K562 (cell line): ENCODE results near the gene CXCR5. TPM values are rescaled to one million over a fixed set of nuclear protein-coding genes. Genes with fewer than 3 reads are reported as not detected.

Source experiments
- CBFA2T3 ChIP-seq: fragments of 450-650 bp; IDR thresholded peaks from 2 replicates; pipeline ENCODE4 v1.6.1; 2017
- CLOCK ChIP-seq: fragments of 250-450 bp; sonication (Bioruptor Pico); IDR thresholded peaks from 2 replicates; pipeline ENCODE4 v1.4.0; 2020; ENCODE audit warnings: mild to moderate bottlenecking, moderate library complexity, borderline replicate concordance
- EGR1 ChIP-seq: fragments of 450-650 bp; conservative IDR thresholded peaks from 2 replicates; pipeline ENCODE4 v1.6.1; 2017; ENCODE audit warnings: mild to moderate bottlenecking
- GTF2A2 ChIP-seq: IDR thresholded peaks from 2 replicates; pipeline ENCODE4 v1.6.1; 2016; ENCODE audit warnings: mild to moderate bottlenecking, missing genetic modification characterization, missing compliant biosample characterization
- HNRNPUL1 ChIP-seq: fragments of 200-400 bp; formaldehyde crosslinking; IDR thresholded peaks from 2 replicates; pipeline ENCODE4 v1.6.1; 2017; ENCODE audit warnings: low read length
- ID3 ChIP-seq, 2 experiments: fragments of 250-450 bp in 1 of 2; fragments of 450-650 bp in 1 of 2; sonication (Bioruptor Pico) in 1 of 2; IDR thresholded peaks; 2 replicates each; pipeline versions ENCODE4 v1.6.1 to v1.8.0; 2016 to 2021; ENCODE audit warnings: mild to moderate bottlenecking in 2 of 2, moderate library complexity in 2 of 2, missing compliant biosample characterization in 1 of 2, missing genetic modification characterization in 1 of 2
- MYNN ChIP-seq, 2 experiments: sonication (generic); formaldehyde crosslinking in 1 of 2; IDR thresholded peaks; 2 replicates each; pipeline versions ENCODE4 v1.5.0 to v1.6.1; 2016 to 2020; ENCODE audit warnings: antibody characterized with exemption in 1 of 2, missing genetic modification reagents in 1 of 2
- POLR3A ChIP-seq: IDR thresholded peaks from 2 replicates; pipeline ENCODE4 v1.6.1; 2011; ENCODE audit warnings: borderline replicate concordance, mild to moderate bottlenecking, moderate library complexity; ENCODE audit not compliant: insufficient read length, insufficient read depth; ENCODE audit errors: extremely low read depth
- PTBP1 ChIP-seq: fragments of 200-400 bp; formaldehyde crosslinking; IDR thresholded peaks from 2 replicates; pipeline ENCODE4 v1.6.1; 2017; ENCODE audit warnings: low read depth, low read length
- RCOR1 ChIP-seq, 2 experiments: IDR thresholded peaks; 2 replicates each; pipeline ENCODE4 v1.6.1; 2012; ENCODE audit warnings: low read depth in 2 of 2, low read length in 2 of 2, borderline replicate concordance in 1 of 2, improper control_type of control experiment in 1 of 2
- SP2 ChIP-seq: IDR thresholded peaks from 2 replicates; pipeline ENCODE4 v1.6.1; 2011; ENCODE audit warnings: mild to moderate bottlenecking, low read depth, low read length, moderate library complexity; ENCODE audit not compliant: poor library complexity, severe bottlenecking; ENCODE audit errors: extremely low read depth
- SREBF1 ChIP-seq: fragments of 150-350 bp; IDR thresholded peaks from 2 replicates; pipeline ENCODE4 v1.6.1; 2014; ENCODE audit warnings: antibody characterized with exemption, low read depth, low read length, borderline replicate concordance
- TAF15 ChIP-seq: fragments of 200-400 bp; formaldehyde crosslinking; IDR thresholded peaks from 2 replicates; pipeline ENCODE4 v1.6.1; 2017; ENCODE audit warnings: mild to moderate bottlenecking, low read depth, low read length, moderate library complexity
- TAF9B ChIP-seq: fragments of 450-650 bp; IDR thresholded peaks from 2 replicates; pipeline ENCODE4 v1.6.1; 2018; ENCODE audit warnings: mild to moderate bottlenecking; ENCODE audit not compliant: partially characterized antibody
- TEAD2 ChIP-seq: fragments of 450-650 bp; IDR thresholded peaks from 2 replicates; pipeline ENCODE4 v1.6.1; 2016; ENCODE audit warnings: missing genetic modification characterization, control low read depth, missing compliant biosample characterization
- ZNF408 ChIP-seq: fragments of 250-450 bp; sonication (Bioruptor Pico); IDR thresholded peaks from 2 replicates; pipeline ENCODE4 v1.4.0; 2020; ENCODE audit warnings: low read depth, mild to moderate bottlenecking, moderate library complexity
- ZNF41 ChIP-seq: fragments of 250-450 bp; sonication (Bioruptor Pico); conservative IDR thresholded peaks from 2 replicates; pipeline ENCODE4 v1.4.0; 2020; ENCODE audit warnings: mild to moderate bottlenecking
- ZNF589 ChIP-seq: fragments of 200-800 bp; sonication (Bioruptor generic); IDR thresholded peaks from 2 replicates; pipeline ENCODE4 v1.6.1; 2016; ENCODE audit warnings: low read depth, missing genetic modification characterization, missing compliant biosample characterization
- ZNF778 ChIP-seq: fragments of 450-650 bp; formaldehyde crosslinking; IDR thresholded peaks from 2 replicates; pipeline ENCODE4 v1.4.0; 2020; ENCODE audit warnings: mild to moderate bottlenecking, moderate library complexity
- polyA plus RNA-seq, 8 experiments: library from polyadenylated mRNA; depleted of rRNA in 4 of 8; stranded (reverse) in 5 of 8; unstranded in 3 of 8; fragments of >200 nt; fragmentation: Nextera tagmentation in 2 of 8; fragmentation: Illumina TruSeq in 1 of 8; extraction: Ambion mirVana in 2 of 8; extraction: Trizol in 1 of 8; gene quantifications; 2 replicates each; pipeline versions ENCODE4 v1.2.1 to v1.2.3, GENCODE V29; 2011 to 2014; ENCODE audit warnings: inconsistent platforms in 1 of 8, missing spikeins in 1 of 8
- total RNA-seq, 7 experiments: library from RNA; depleted of rRNA in 6 of 7; stranded (reverse); fragments of >200 nt in 6 of 7; fragmentation: Illumina TruSeq in 2 of 7; extraction: Trizol in 2 of 7; gene quantifications; 2 replicates each; pipeline versions ENCODE4 v1.2.1 to v1.2.3, GENCODE V29; 2011 to 2021; ENCODE audit warnings: low replicate concordance in 1 of 7
- TF ChIP-seq, protein P1 (sequence below): fragments of 450-650 bp; IDR thresholded peaks from 2 replicates; pipeline ENCODE4 v1.6.1; 2016; ENCODE audit warnings: antibody characterized with exemption
- TF ChIP-seq, protein P2 (sequence below): sonication (generic); formaldehyde crosslinking; IDR thresholded peaks from 2 replicates; pipeline ENCODE4 v1.8.0; 2022; ENCODE audit warnings: missing genetic modification reagents, mild to moderate bottlenecking, borderline replicate concordance

The CXCR5 gene
- total and polyA plus RNA-seq, 9 of the 15 experiments (the other 6 are each of a cell fraction or from before 2014, with no cell fraction given), result 0.03 to 0.06 TPM; not detected in 7

GRCh38 chr11:118930094-118930712, 46.5 kb downstream of the CXCR5 start (continued):
- TF ChIP-seq RCOR1 (IDR thresholded peaks at IDR 0.05; ENCODE audit: borderline replicate concordance in 1 of 2, low read depth in 2 of 2, low read length in 2 of 2) (peak in 1 of 2 experiments; percentile 61; a peak in 2 of 4 replicates), ID3 (CRISPR knock-in tag; IDR thresholded peaks at IDR 0.05) (no peak), ID3 (tag; IDR thresholded peaks at IDR 0.05) (no peak; the same call in 1 of the 2 replicates), TAF15 (no peak), PTBP1 (no peak), HNRNPUL1 (no peak), ZNF408 (CRISPR knock-in tag) (no peak), SP2 (no peak), CBFA2T3 (no peak), GTF2A2 (tag) (no peak), ZNF41 (CRISPR knock-in tag) (no peak), POLR3A (no peak), CLOCK (CRISPR knock-in tag) (no peak), EGR1 (peak; percentile 89), ZNF589 (CRISPR knock-in tag) (no peak), SREBF1 (no peak), MYNN (IDR thresholded peaks at IDR 0.05) (0 out of 2 replicates have a peak, but pooled peaks have one; percentile 53), MYNN (CRISPR knock-in tag; IDR thresholded peaks at IDR 0.05) (no peak), TAF9B (no peak), ZNF778 (CRISPR knock-in tag) (no peak), TEAD2 (tag) (no peak)
- TF ChIP-seq, protein P1, sequence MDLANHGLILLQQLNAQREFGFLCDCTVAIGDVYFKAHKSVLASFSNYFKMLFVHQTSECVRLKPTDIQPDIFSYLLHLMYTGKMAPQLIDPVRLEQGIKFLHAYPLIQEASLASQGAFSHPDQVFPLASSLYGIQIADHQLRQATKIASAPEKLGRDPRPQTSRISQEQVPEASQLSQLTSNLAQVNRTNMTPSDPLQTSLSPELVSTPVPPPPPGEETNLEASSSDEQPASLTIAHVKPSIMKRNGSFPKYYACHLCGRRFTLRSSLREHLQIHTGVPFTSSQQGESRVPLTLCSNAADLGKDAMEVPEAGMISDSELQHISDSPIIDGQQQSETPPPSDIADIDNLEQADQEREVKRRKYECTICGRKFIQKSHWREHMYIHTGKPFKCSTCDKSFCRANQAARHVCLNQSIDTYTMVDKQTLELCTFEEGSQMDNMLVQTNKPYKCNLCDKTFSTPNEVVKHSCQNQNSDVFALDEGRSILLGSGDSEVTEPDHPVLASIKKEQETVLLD, result peak; percentile 67
- TF ChIP-seq, protein P2, sequence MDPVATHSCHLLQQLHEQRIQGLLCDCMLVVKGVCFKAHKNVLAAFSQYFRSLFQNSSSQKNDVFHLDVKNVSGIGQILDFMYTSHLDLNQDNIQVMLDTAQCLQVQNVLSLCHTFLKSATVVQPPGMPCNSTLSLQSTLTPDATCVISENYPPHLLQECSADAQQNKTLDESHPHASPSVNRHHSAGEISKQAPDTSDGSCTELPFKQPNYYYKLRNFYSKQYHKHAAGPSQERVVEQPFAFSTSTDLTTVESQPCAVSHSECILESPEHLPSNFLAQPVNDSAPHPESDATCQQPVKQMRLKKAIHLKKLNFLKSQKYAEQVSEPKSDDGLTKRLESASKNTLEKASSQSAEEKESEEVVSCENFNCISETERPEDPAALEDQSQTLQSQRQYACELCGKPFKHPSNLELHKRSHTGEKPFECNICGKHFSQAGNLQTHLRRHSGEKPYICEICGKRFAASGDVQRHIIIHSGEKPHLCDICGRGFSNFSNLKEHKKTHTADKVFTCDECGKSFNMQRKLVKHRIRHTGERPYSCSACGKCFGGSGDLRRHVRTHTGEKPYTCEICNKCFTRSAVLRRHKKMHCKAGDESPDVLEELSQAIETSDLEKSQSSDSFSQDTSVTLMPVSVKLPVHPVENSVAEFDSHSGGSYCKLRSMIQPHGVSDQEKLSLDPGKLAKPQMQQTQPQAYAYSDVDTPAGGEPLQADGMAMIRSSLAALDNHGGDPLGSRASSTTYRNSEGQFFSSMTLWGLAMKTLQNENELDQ, result no peak
